SW 1271 (cell line): ENCODE measurements around the gene GNB1.
A peak's percentile ranks its signal among the peaks of the same experiment; 100 is the strongest.

ENCODE experiments used
- DNase-seq, 2 experiments: peaks; one replicate each; lab custom pipeline; 2025; lab: John Stamatoyannopoulos, UW

Gene GNB1

DNA sequence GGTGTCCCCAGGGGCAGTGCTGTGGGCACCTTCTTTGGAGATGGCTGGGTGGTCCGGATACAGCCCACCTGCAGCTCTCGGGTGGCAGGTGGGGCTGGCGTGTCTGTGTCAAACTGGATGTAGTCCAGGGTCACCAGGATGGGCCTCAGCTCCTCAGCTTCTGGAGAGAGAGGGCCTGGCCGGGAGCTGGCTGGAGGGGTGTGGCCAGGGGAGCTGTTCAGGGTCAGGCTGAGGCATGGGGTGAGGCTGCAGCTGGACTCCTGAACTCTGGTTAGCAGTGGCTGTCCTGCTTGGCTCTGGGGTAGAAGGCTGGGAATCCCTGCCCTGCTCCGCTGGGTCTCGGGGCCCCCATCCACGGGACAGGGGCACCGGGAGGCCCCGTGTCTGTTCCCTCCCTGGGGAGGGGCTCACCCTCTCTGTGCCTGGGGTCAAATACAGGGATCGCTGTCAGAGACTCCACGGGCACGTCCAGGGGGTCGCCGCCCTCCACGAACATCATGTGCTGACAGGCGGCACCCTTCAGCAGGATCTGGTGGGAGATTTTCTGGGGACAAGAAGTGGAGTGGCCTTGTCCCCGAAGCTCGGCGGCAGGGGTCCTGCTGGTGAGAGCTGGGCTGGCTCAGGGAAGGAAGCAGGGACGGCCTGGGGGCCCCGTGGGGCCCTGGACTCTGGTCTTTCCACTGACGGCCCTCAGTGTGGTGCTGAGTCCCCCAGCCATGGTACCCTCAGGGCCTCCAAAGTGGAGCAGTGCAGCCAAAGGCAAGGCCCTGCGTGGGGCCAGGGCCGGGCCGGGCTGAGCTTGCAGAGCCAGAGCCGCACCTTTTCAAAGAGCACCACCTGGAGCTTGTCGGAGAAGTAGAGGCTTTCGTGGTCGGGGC is 32.3 kb upstream of the GNB1 start:
- no peak for DNase-seq

DNA sequence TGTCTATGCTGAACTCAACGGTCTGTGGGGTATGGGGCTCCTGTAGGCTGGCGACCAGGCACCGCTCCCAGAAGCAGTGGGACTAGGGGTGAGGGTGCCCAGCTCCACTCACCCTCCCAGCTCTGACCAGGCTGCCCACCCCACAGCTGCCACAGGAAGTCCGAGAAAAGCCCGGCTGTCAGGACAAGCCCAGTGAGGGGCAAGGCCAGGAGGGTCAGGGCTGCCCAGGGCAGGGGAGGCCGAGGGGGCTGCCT is 31.7 kb upstream of the GNB1 start:
- DNase-seq, result no peak

DNA sequence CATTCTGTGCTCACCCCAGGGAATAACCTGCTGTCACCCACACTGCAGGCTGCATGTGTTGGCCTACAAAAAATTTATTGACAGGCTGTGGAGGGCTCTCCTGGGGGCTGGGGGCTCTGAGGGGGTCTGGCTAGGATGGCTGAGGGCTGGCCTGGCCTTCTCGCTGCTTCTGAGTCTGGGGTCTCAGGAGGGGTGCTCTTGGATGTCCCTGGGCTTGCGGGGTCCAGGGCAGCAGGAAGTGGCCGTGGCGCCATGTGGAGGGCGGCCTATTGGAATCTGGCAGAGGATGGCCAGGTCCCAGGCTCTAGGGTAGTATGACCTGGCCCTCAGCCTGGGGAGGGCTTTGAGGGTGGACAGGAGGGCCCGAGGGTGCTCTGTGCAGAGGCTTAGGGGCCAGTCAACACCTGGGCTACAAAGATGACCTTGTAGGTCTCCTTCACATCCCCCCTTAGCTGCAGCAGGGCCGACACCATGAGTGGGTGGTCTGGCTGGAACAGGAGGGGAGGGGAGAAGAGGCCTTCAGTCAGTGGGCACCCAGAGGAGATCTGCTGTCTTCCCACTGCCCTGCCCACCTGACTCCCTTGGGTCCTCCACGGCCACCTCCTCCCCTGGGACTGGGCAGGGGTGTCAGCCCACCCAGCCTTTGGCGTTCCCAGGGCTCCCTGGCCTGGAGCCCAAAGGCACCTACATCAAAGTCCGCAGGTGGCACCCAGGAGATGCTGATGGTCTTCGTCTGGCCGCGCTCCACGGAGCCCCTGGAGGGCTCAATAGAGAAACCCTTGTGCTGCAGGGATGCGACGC is 31.2 kb upstream of the GNB1 start:
- no peak for DNase-seq

DNA sequence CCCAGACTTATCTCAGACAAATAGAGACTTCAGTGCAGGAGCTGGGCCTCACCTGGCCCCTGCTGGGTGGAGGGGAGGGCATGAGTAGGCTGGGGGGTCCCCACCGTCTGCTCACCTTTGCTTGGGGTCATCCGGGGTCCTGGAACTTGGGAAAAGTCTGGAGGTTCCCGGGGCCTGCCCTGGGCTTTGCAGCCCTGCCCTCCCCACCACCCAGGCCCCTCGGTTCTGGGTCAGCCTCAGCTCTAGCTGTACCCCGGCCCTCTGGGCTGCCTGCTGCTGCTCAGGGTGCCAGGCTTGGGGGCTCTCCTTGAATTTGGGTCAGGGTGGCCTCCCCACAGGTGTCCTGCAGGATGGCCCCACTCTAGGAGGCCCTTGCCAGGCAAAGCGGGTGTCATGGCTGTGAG is 30.6 kb upstream of the GNB1 start:
- DNase-seq, result no peak

DNA sequence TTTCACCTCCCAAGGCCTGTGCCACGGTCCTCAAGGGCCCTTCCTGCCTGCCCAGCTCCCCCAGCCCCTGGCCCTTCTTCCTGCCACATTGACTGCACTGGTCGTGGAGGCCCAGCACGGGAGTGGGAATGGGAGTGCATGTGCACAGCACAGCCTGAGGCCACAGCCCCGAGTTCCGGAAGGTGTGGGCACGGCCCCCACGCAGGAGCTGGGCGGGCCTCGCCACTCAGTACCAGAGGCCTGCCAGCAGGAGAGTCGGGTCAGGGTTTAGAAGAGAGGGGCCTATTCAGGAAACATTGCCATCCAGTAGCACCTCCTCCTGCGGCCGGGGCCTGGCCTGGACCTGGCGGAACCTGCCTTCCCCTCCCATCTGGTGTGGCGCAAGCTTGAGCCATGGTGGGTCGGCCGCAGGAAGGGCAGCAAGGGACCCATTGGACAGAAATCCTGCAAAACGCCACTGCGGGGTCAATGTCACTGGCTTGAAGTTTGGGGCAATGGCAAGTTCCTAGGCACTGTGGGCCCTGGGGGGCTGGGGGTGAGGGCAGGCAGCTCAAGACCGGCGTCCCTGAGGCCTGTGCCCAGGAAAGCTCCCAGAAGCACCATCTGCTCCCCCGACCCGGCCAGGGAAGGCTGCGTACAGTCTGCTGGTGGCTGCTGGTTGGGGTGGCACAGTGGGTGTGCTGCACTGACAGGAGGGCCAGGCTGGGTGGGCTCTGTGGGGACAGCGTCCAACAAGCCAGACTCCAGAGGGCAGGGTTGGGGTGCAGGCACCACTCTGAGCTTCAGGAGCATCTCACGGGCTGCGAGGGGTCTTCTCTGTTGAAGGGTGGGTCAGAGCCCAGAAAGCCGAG is 29.9 kb upstream of the GNB1 start:
- no peak for DNase-seq

DNA sequence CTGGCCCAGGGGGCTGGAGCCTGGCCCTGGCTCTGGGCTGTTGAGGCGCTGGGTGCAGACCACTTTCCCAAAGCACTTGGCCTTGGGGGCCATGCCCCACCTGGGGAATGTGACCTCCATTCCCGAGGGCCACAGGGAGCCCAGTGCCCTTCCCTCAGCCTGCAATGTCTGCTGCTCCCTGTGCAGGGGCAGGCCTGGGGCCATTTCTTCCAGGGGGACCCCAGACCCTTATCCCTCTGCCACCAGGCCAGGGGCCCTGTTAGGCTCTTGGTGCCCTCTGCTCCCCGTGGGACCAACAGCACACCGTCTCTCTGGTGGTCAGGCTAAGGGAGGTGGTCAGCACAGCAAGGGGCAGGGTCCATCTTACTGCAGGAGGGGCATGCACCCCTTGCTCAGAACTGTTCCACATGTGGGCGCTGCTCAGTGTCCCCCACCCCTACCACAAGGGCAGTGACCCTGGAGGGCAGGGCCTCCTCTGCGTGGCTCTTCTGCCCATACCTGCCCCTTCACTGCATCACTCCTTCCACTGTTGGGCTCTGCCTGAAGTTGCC is 29.2 kb upstream of the GNB1 start:
- no peak for DNase-seq

DNA sequence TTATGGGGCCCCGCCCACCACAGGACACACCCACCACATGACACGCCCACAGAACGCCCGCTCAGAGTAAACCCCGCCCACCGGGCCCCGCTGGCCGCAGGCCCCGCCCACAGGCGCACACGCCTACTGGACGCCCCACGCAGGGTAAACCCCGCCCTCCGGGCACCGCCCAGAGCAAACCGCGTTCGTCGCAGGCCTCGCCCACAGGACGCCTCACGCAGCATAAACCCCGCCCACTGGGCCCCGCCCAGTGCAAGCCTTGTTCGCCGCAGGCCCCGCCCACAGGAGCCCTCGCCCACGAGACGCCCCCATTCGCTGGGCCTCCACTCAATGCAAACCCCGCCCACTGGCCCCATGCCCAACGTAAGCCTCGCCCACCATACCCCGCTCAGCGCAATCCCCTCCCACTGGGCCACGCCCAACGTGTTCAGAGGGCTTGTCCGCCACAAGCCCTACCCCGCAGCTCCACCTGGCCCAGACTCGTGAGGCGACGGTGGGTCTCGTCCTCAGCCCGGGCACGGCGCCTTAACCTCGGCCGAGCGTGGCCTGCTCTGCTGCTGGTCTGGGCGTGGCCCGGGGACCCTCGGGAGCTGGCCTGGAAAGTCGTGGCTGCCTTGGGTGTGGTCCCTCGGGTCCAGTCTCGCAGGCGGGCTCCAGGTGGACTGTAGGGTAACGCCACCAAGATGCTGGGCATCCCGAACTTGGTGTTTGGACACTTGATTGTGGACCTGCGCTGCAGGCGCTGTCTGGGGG is 28.6 kb upstream of the GNB1 start:
- DNase-seq, result peak; percentile 29 to 62

DNA sequence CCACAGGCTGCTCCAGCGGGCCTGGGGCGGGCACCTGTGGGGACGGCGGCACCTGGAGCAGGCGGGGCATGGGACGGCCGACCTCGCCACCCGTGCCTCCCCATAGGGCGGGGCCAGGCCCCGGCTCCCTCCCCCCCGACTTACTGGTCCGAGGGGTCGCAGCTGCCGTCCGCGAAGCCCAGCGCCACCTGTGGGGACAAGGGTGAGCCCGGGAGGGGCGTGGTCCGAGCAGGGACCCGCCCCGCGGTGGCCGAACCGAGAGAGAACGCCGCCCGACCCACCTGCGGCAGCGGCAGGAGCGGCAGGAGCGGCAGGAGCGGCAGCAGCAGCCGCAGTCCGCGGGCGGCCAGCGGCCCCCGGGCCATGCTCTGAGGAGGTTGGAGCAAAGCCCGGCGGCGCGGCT is 28.0 kb upstream of the GNB1 start, which contains the start of gene TMEM52:
Gene TMEM52 (minus strand): TSS at position 379 of the 403 bp plus-strand sequence. CDS start 14 bp downstream, at position 365.
- no peak for DNase-seq

DNA sequence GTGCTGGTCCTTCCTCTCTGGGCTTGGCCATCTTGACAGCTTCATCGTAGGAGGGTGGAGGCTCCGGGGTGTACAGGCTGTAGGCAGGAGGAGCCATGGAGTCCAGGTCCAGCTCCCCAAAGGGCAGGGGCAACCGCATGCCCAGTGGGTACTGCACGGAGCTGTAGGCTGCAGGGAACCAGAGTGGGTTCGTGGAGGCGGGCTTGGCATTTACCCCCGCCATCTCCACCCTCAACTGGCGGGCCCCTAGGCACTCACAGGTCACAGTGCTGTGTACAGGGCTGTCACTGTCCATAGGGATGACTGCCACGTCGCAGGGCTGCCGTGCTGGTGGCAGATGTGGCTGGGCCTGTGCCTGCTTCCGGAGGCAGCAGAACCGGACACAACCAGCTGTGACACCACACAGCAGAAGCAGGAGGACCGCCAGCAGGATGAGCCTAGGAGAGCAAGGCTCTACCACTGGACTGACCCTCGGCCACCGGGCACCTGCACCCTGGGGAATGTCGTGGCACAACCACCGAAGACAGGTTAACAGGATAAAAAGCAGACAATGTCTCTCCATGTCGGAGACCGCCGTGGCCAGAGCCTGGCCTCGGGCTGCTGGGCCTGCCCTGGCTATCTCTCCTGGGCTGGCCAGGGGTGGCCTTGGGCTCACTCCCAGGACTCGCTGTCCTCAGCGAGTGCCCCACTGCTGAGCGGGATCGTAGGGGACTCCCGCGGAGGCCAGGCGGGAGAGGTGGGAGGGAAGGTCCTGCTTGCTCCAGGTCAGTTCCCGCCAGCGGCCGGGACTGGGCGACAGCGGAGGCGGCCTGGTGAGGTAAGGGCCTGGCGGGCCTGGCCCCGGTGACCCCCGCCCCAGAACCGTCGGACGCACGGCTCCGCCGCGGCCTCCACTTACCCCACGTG is 27.4 kb upstream of the GNB1 start:
- DNase-seq, result no peak

DNA sequence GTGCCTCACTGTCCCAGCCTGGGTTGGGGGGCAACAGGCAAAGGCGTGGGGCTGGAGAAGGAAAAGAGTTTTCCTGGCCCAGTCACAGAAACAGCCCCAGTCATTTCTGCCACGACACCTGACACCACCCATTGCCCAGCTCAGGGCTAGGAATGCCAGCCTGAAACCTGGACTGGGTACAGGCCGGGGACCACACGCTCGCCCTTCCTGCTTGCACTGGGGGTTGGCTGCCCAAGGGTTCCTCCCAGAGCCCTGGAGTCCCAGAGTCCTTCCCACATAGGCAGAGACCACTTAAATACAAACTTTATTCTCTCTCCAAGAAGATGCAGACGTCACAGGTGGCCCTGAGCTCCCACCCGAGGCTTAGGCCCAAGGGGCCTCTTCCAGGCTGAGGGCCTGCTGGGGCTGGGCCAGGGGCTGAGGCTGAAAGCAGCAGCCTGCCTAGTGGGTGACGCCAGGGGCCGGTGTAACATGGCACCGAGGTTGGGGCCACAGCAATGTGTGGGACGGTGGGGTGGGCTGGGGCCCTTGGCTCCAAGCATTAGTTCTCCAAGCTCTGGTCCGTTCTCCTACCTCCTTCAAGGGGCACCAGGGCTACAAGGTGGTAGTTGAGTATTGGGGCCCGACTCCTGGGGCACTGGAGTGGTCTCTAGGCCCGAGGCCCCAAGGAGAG is 26.6 kb upstream of the GNB1 start:
- no peak for DNase-seq

DNA sequence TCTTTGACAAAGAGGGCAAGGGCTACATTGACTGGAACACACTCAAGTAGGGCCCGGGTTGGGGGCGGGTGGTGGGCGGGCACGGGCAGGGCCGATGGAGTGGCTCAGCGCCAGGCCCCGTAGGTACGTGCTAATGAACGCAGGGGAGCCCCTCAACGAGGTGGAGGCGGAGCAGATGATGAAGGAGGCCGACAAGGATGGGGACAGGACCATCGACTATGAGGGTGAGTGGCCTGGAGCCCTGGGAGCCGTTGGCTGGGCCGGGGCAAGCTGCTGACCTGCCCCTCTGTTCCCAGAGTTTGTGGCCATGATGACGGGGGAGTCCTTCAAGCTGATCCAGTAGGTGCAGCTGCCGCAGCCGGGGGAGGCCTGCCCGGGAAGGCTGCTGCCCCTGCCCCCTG is 26.0 kb upstream of the GNB1 start:
- no peak for DNase-seq

DNA sequence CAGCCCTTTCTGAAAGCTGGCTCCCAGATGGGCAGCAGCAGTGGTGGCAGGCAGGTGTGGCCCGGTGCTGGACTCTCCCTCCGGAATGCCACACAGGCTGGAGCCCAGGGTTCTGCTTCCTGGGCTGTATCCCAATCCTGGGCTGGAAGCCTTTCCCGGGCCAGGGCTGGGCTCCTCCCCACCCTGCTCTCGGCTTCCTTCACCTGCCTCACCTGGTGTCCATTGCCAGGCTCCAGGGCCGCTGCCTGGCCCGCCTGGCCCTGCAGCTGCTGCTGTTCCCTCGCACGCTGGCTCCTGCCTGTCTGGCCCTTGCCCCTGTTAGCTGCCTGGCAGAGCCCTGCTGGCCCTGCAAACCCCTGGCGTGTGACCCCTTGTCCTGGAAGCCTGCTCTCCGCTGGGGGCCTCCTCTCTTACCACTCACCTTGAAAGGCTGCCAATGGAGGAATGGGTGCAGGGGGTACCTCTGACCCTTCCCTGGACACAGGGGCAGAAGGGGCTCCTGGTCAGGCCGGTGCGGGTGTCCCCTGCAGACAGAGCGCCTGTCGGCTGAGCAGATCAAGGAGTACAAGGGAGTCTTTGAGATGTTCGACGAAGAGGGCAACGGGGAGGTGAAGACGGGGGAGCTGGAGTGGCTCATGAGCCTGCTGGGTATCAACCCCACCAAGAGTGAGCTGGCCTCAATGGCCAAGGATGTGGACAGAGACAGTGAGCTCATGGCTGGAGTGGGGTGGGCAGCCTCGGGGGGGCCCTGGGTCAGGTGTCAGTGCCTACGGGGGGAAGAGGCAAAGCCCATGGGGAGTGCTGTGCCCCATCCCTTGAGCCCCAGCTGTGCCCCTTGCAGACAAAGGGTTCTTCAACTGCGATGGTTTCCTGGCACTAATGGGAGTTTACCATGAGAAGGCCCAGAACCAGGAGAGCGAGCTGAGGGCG is 25.3 kb upstream of the GNB1 start:
- no peak for DNase-seq

DNA sequence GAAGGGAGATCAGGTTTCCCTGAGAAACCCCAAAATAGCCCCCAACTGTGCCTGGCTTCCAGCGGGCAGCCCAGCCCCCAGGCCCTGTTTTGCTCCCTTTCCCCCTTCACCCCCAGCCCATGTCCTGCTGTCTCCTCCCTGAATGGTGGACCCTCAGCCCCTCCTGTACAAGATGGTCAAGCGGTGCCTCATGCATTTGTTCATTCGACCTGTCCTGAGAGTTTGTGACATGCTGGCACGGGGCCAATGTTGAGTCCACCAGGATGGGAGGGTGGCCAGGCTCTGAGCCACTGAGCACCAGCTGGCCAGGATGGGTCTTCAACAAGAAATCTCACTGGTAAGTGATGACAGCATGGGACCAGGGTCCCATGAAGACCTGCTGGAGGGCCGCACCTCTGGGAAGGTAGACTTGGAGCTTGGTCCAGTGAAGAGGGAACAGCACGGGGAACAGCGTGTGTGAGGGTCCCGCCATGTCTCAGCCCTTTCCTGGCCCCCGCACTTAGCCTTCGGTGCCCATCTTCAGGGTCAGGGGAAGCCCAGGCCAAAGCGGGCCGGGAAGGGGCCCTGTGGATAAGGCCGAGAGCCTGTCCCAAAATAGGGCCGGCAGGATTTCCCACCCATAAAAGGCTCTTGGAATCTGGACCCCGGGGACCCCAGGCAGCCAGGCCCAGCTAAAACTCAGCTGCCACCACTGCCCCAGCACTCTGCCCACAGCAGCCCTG is 24.2 kb upstream of the GNB1 start, which contains the start of gene CALML6:
Gene CALML6 (plus strand): TSS at position 290 of the 722 bp plus-strand sequence. CDS start 21 bp downstream, at position 311.
- no peak for DNase-seq

DNA sequence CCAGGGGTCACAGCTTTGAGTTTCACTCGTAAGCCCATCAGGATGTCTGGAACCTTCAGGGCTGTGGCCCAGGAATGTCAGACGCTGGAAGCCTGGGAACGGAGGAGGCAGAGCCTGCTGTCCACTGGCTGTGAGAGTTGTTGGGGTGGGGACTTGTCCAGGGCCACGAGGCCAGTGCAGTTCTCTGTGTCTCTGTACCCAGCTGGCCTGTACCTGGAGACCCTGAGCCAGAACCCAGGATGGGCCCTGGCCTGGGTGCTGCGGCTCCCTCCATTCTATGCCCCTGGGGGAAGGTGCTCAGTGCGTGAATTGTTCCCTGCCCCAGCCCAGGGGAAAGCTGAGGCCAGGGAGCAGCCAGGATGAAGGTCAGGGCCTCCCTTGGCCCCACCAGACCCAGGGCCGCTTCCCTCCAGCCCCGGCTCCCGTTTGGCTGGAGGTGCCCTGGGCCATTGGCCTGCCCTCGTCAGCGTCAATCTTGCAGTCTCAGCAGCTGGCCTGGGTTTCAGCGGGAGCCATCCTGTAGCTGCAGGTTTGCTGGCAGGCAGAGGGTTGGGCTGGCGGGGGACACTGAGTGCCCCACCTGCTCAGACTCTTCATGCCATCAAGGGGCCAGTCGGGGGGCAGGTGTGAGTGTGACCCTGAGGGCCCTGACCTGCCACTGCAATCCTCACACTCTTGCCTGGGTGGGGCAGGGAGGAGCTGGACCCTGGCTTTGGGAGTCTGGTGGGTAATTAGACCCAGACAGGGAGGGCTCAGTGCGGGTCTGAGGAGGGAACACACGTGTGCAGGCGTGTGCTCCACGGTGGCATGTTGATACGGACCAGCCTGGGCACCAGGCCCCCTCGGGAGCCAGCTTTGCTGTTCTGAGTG is 23.4 kb upstream of the GNB1 start:
- DNase-seq, result no peak

DNA sequence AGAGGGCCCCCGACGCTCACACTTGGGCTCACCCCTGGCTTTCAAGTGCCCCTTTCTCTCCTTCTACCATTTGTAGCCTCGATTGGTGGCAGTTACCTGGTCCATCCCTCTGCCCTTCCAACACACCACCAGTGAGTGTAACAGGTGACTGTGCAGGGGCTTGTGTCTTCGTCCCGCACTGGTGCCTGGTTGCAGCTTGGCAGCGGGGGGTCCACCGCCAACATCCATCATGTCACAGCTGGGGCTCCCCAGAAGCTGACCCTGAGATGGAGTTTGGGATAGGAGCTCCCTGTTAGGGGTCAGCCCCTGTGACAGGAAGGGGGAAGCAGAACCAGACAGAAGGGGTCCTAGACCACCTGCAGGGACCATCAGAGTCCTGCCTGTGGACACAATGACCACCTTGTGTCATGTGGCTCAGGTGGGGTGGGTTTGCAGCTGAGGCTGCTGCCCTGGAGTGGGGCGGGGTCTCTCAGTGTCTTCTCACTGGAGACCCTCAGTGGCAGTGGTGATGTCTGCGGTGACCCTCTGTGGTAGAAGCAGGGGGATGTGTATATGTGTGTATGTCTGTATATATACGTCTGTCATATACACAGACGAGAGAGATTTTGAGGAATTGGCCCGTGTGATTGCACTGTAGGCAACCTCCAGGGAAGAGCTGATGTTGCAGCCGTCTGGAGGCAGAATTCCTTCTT is 20.6 kb upstream of the GNB1 start:
- DNase-seq, result no peak

DNA sequence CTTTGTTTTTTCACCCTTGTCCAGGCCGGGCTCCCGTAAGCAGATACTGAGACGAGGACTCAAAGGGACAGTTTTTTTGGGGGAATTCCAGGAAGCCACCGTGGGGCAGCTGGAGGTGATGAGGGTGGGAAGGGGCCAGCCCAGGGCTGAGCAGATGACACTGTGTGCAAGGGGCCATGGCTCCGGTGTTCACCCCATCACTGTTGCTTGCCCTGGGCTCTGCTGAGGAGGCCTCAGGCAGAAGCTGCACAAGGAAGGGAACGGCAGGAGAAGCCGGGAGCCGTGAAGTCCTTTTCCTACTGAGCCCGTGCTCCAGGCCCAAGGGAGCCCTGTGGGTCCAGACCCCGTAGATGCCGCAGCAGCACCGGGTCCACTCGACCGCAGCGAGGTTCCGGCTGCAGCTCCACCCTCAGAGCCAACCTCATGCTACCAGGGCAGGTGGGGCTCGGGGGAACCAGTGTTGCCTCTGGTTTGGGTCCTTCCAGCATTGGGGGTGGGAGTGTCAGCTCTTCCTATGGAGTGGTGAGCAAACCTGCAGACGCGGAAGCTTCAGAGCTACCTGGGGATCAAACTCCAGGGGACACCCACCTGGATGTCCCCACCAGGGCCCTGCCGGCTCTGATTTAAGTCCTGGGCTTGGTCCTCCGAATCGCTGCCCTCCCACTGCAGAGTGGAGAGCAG is 19.9 kb upstream of the GNB1 start:
- no peak for DNase-seq
